Natural killer cell treated with Interleukin-12 subunit alpha and Interleukin-12 subunit beta and Interleukin-15 and Interleukin-18, amount 100 ng/mL, for 72 hours (primary cell): ENCODE results near the gene SLC34A1. TPM values are rescaled to one million over a fixed set of nuclear protein-coding genes. Genes with fewer than 3 reads are reported as not detected.

Experiments used
- ATAC-seq, 2 donors: fragments of 150-1000 bp; cut with Tn5 transposase in 1 of 2; sonication (Bioruptor Pico), chemical (Tn5 transposase) in 1 of 2; 2 replicates each; pipeline ENCODE4 v1.10.0; 2021
- DNase-seq: peaks from one replicate; pipeline ENCODE4 v3.0.0; 2022; ENCODE audit warnings: low spot score
- H3K27ac Mint-ChIP-seq, 2 donors: 1 replicate in 1 of 2; 2 replicates in 1 of 2; pipeline ENCODE4 v1.8.0; 2022; ENCODE audit warnings: mixed read lengths in 2 of 2, mild to moderate bottlenecking in 1 of 2, moderate library complexity in 1 of 2
- H3K27me3 Mint-ChIP-seq, 2 donors: 1 replicate in 1 of 2; 2 replicates in 1 of 2; pipeline ENCODE4 v1.8.0; 2022; ENCODE audit warnings: mixed read lengths in 2 of 2
- H3K36me3 Mint-ChIP-seq: one replicate; pipeline ENCODE4 v1.8.0; 2022; ENCODE audit warnings: mixed read lengths
- H3K4me1 Mint-ChIP-seq, 2 donors: 1 replicate in 1 of 2; 2 replicates in 1 of 2; pipeline ENCODE4 v1.8.0; 2022; ENCODE audit warnings: low read depth in 2 of 2, mixed read lengths in 2 of 2, mild to moderate bottlenecking in 1 of 2
- H3K4me3 Mint-ChIP-seq: one replicate; pipeline ENCODE4 v1.8.0; 2022; ENCODE audit warnings: mixed read lengths
- H3K9me3 Mint-ChIP-seq: 2 replicates; pipeline ENCODE4 v1.8.0; 2022; ENCODE audit warnings: mixed read lengths
- total RNA-seq, 2 donors: library from RNA; stranded (reverse); gene quantifications; one replicate each; pipeline ENCODE4 v1.2.3, GENCODE V29; 2022

SLC34A1 gene
- total RNA-seq, 2 donors from 2014 or later, result not detected

DNA sequence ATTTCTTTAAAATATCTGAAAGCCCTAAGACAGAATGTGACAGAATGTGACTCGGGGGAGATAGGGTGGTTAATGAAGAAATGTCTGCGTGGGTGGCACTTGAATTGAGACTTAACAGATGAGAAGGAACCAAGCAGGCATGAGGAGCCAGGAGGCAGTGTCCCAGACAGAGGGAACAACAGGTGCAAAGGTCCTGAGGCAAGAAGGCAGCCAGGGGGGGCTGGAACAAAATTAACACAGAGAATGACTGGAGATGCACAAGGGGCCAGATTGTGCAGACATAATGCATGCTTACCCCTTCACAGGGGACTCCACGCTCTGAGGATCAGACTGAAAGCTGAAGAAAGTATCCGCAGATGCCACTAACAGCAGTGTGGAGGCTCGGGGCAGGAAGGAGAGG, 34.5 kb upstream of the SLC34A1 start:
- DNase-seq (no peak), ATAC-seq (no peak)
- peaks cover 12% of the 10 kb centered on the region for H3K36me3 Mint-ChIP-seq
- H3K4me1 Mint-ChIP-seq, result peaks cover 42 to 47% of the 10 kb centered on the region in 2 donors
- H3K9me3 Mint-ChIP-seq, result no peaks in the 10 kb centered on the region
- no peaks in the 10 kb centered on the region for H3K27me3 Mint-ChIP-seq
- H3K4me3 Mint-ChIP-seq, result peak overlapping the region; percentile 98
- peak overlapping the region; percentile 98 to 99 for H3K27ac Mint-ChIP-seq

DNA sequence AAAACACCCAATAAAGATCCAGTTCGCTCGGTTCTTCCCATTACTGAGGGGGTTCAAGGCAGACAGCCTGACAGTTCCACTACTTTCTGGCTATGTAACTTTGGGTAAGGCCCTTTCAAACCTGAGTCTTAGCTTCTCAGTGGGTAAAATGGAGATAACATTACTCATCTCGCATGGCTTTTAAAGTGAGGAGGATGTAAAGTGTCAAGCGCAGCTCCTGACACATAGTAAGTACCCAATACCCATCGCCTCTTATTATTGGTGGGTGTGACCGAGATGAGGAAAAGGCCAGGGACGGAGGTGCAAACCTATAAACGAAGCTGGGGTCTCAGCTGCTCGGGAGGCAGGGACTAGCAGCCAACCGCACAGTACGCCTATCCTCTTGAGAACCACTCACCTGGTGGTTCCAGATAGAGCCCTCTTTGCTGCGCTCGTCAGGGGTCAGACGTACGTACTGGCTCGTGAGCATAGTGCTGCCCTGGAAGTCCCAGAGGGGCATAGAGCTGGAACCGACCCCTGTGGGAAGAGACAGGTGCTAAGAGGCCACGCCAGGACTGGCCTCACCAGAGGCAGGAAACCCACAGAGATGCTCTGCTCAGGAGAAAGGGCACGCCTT, 33.4 kb upstream of the SLC34A1 start:
- H3K9me3 Mint-ChIP-seq, result no peaks in the 10 kb centered on the region
- H3K27ac Mint-ChIP-seq, result peak overlapping the region; percentile 98 to 99
- peak overlapping the region; percentile 98 for H3K4me3 Mint-ChIP-seq
- peaks cover 12% of the 10 kb centered on the region for H3K36me3 Mint-ChIP-seq
- ATAC-seq, result peak in 1 of 2 donors; percentile 15
- DNase-seq, result no peak
- no peaks in the 10 kb centered on the region for H3K27me3 Mint-ChIP-seq
- peaks cover 49 to 54% of the 10 kb centered on the region in 2 donors for H3K4me1 Mint-ChIP-seq

DNA sequence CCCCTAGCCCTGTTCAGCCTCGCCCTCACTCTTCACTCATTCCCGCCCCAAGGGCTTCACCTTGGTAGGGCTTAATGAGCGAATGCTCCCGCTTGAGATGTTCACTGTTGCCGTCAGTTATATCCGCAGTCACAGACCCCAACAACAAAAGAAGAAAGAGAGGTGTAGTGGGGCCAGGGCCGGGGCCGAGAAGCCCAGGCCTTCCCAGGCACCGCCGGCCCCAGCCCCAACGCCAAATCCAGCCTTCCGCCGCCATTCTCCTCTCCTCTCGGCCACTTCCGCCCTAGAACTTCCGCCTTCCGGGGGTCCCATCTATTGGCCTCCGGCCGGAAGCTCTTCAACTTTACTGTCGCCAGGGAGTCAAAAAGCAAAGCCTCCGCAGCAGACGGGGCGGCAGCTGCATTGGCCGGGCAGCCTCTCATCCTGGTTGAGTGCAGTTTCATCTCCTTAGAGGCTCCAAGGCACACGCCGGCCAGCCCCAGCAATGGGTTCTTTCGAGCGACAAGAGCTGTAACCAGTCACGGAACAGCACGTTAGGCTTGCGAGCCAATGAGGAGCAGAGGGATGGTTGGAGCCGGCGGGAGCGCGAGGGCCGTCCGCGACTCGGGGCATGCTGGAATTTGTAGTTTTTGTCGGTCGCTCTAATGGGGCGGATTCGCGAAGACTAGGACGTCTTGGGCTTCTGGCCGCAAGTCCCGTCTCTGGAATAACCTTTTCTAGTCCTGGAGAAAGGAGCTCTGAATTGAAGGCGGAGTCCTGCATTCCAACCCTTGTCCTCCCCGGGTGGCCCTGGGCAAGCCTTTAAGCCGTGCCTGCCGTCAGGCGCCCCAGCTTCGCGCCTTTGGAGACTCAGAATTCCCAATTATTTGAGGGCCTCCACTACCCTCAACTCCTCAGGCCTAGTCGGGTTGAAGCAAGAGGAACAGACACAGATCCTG, 32.6 kb upstream of the SLC34A1 start, which contains the start of gene LMAN2:
TSS of gene LMAN2 (minus strand) at position 277 of the 938 bp plus-strand sequence. CDS start at position 256, 21 bp downstream.
- Mint-ChIP-seq H3K27me3 (no peaks in the 10 kb centered on the region), H3K9me3 (no peaks in the 10 kb centered on the region), H3K4me1 (peaks cover 55 to 59% of the 10 kb centered on the region in 2 donors), H3K4me3 (peak within 1 kb of the TSS; percentile 98), H3K36me3 (peaks cover 12% of the 10 kb centered on the region), H3K27ac (peak within 1 kb of the TSS; percentile 98 to 99)
- DNase-seq, result peak; percentile 91
- peak; percentile 98 for ATAC-seq

GRCh38 chr5:177353093-177353492, 31.1 kb upstream of the SLC34A1 start:
- no peak for ATAC-seq
- Mint-ChIP-seq H3K36me3 (peaks cover 12% of the 10 kb centered on the region), H3K4me3 (no peak overlapping the region), H3K27me3 (no peaks in the 10 kb centered on the region), H3K9me3 (no peaks in the 10 kb centered on the region), H3K4me1 (peaks cover 58 to 63% of the 10 kb centered on the region in 2 donors), H3K27ac (peak overlapping the region; percentile 45 to 98)
- DNase-seq, result no peak

DNA sequence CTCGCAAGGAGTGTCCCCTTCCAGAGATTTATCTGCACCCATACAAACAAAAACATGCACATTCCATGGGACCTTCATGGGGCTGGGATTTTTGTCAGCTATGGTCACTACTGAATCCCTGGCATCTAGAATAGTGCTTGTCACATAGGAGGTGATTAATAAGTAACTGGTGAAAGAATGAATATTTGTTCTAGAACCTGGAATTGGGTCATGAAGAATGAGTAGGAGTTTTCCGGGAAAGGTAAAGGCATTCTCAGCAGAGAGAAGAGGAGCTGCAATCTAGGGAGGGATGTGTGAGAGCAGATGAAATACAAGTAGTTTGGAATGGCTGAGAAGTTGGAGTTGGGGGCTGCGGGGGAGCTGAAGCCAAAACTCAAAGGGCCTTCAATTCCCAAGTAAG, 30.0 kb upstream of the SLC34A1 start:
- H3K9me3 Mint-ChIP-seq, result no peaks in the 10 kb centered on the region
- peak overlapping the region; percentile 15 to 36 for H3K27ac Mint-ChIP-seq
- no peaks in the 10 kb centered on the region for H3K27me3 Mint-ChIP-seq
- ATAC-seq (no peak), DNase-seq (no peak)
- peaks cover 66 to 68% of the 10 kb centered on the region in 2 donors for H3K4me1 Mint-ChIP-seq
- H3K36me3 Mint-ChIP-seq, result peaks cover 8% of the 10 kb centered on the region
- no peak overlapping the region for H3K4me3 Mint-ChIP-seq

GRCh38 chr5:177354711-177355110, 29.5 kb upstream of the SLC34A1 start:
- peaks cover 65 to 66% of the 10 kb centered on the region in 2 donors for H3K4me1 Mint-ChIP-seq

DNA sequence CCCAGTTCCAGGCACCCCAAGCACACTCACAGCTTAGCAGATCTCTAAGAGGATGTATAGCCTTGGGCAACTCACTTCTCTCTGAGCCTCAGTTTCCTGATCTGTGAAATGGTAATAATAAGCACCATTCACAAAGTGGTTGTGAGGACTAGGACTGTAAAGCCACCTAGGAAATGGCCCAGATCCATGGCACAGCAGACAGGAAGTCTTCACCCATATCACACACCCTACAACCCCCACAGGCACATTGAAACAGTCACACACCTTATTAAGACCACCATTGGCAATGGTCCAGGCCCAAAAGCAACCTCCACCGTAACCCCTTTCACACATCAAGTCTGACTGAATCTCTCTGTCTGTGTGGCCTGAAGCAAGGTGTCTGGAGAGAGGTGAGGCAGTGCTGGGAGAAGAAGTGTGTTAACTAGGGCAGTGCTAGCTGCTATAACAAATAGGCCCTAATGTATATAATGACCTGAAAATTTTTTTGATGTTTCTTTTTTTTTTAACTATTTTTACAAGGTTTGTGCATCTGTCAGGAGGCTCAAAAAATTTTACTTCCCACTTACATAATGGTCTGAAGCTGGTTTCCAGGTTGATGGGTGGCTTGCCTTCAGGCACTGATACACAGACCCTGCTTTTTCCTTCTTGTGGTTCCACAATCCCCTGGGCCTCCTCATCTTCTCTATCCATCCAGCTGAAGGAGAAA, 28.9 kb upstream of the SLC34A1 start:
- no peaks in the 10 kb centered on the region for H3K36me3 Mint-ChIP-seq
- ATAC-seq (no peak), DNase-seq (no peak)
- no peak overlapping the region for H3K4me3 Mint-ChIP-seq
- H3K27me3 Mint-ChIP-seq, result no peaks in the 10 kb centered on the region
- peak overlapping the region in 1 of 2 donors; percentile 60 for H3K27ac Mint-ChIP-seq
- peaks cover 64 to 66% of the 10 kb centered on the region in 2 donors for H3K4me1 Mint-ChIP-seq
- H3K9me3 Mint-ChIP-seq, result no peaks in the 10 kb centered on the region

More at GRCh38 chr5:177354711-177355110, 29.5 kb upstream of the SLC34A1 start:
- Mint-ChIP-seq H3K27me3 (no peaks in the 10 kb centered on the region), H3K27ac (peak overlapping the region; percentile 15 to 36), H3K4me3 (no peak overlapping the region), H3K9me3 (no peaks in the 10 kb centered on the region), H3K36me3 (peaks cover 3% of the 10 kb centered on the region)
- DNase-seq, result no peak
- no peak for ATAC-seq

DNA sequence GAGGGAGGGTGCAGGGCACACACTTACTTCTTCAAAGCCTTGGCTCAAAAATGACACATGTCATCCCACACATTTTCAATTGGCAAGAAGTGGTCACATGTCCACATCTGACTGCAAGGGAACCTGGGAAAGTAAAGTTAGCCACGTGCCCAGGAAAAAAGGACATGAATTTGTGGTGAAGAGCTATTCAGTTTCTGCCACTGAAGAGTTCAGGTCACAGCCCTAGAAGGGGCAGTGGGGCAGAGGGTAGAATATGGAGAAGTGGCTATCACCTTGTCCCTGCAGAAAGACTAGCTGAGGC, 28.4 kb upstream of the SLC34A1 start:
- Mint-ChIP-seq H3K27me3 (no peaks in the 10 kb centered on the region), H3K9me3 (no peaks in the 10 kb centered on the region), H3K4me1 (peaks cover 61 to 62% of the 10 kb centered on the region in 2 donors), H3K36me3 (no peaks in the 10 kb centered on the region), H3K4me3 (peak overlapping the region; percentile 89), H3K27ac (peak overlapping the region in 1 of 2 donors; percentile 60)
- DNase-seq (no peak), ATAC-seq (no peak)

- Mint-ChIP-seq H3K9me3 (no peaks in the 10 kb centered on the region), H3K36me3 (no peaks in the 10 kb centered on the region), H3K4me3 (peak overlapping the region; percentile 89), H3K27ac (peak overlapping the region; percentile 80 to 90), H3K4me1 (peaks cover 60 to 61% of the 10 kb centered on the region in 2 donors), H3K27me3 (no peaks in the 10 kb centered on the region)
- DNase-seq, result no peak
- no peak for ATAC-seq
Measured at GRCh38 chr5:177356746-177357145, 27.5 kb upstream of the SLC34A1 start.

DNA sequence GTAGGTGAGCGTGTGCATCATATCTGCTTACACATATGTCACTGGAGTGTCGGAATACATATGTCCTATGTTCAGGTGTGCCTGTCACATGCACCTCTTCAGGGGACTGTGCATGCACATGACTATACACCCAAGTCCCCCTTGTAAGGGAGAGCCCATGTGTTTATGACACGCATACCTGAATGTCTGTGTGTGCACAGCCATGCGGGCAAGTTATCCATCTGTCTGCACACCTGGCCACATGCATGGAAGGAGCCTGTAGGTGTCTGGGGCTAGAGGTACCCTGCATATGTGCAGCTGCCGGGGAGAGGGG, 27.1 kb upstream of the SLC34A1 start:
- no peaks in the 10 kb centered on the region for H3K9me3 Mint-ChIP-seq
- no peaks in the 10 kb centered on the region for H3K27me3 Mint-ChIP-seq
- ATAC-seq (no peak), DNase-seq (no peak)
- peak overlapping the region; percentile 80 to 90 for H3K27ac Mint-ChIP-seq
- H3K4me1 Mint-ChIP-seq, result peaks cover 60 to 61% of the 10 kb centered on the region in 2 donors
- peak overlapping the region; percentile 89 for H3K4me3 Mint-ChIP-seq
- no peaks in the 10 kb centered on the region for H3K36me3 Mint-ChIP-seq

- ATAC-seq (peak; percentile 93 to 96), DNase-seq (peak; percentile 80)
- peak within 1 kb of the TSS; percentile 89 for H3K4me3 Mint-ChIP-seq
- no peaks in the 10 kb centered on the region for H3K36me3 Mint-ChIP-seq
- H3K27me3 Mint-ChIP-seq, result no peaks in the 10 kb centered on the region
- peaks cover 65 to 66% of the 10 kb centered on the region in 2 donors for H3K4me1 Mint-ChIP-seq
- no peaks in the 10 kb centered on the region for H3K9me3 Mint-ChIP-seq
- H3K27ac Mint-ChIP-seq, result peak within 1 kb of the TSS; percentile 80 to 90
Measured at GRCh38 chr5:177357459-177358351, 26.5 kb upstream of the SLC34A1 start, which contains the start of gene RGS14. TSS of gene RGS14 (plus strand) at chr5:177357924. CDS start at chr5:177358025, 101 bp downstream.

- no peak for ATAC-seq
- Mint-ChIP-seq H3K9me3 (no peaks in the 10 kb centered on the region), H3K4me3 (peak overlapping the region; percentile 89), H3K27me3 (no peaks in the 10 kb centered on the region), H3K27ac (peak overlapping the region; percentile 80 to 90), H3K36me3 (no peaks in the 10 kb centered on the region), H3K4me1 (peaks cover 70% of the 10 kb centered on the region in 2 donors)
- DNase-seq, result no peak
Measured at GRCh38 chr5:177358370-177358819, 25.8 kb upstream of the SLC34A1 start.

DNA sequence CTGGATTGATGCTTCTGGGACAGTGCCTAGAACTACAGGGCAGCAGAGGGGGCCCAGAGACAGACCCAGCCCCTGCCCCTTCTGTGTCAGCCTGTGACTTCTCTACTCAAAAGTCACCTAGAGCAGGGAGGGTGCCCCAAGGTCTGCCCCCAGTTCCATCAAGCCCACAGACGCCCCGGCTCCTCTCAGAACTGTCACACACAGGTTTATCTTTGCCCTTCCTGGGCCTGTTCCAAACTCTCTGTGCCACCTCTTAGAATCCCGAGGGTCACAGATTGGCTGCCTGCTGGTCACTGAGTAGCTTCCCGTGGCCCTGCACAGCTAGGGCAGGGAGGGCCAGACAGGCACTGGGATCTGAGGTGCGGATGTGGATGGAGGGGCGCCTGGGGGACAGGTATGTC, 24.8 kb upstream of the SLC34A1 start:
- H3K27ac Mint-ChIP-seq, result peak overlapping the region; percentile 80 to 90
- no peaks in the 10 kb centered on the region for H3K27me3 Mint-ChIP-seq
- H3K9me3 Mint-ChIP-seq, result no peaks in the 10 kb centered on the region
- H3K4me1 Mint-ChIP-seq, result peaks cover 72 to 76% of the 10 kb centered on the region in 2 donors
- no peaks in the 10 kb centered on the region for H3K36me3 Mint-ChIP-seq
- peak overlapping the region; percentile 89 for H3K4me3 Mint-ChIP-seq
- no peak for DNase-seq
- no peak for ATAC-seq
